BE2C (cell line): ENCODE data around the gene NVL.

Experiments
- DNase-seq: peaks from one replicate; pipeline ENCODE4 v3.0.0-alpha.2; 2020
- H3K27me3 ChIP-seq: fragments of 250-450 bp; sonication (Bioruptor Pico); 2 replicates; pipeline ENCODE4 v1.5.1; 2020; ENCODE audit warnings: mild to moderate bottlenecking
- H3K36me3 ChIP-seq: fragments of 250-450 bp; sonication (Bioruptor Pico); 2 replicates; pipeline ENCODE4 v1.5.1; 2020; ENCODE audit warnings: mild to moderate bottlenecking
- H3K4me1 ChIP-seq: fragments of 250-450 bp; sonication (Bioruptor Pico); 2 replicates; pipeline ENCODE4 v1.5.1; 2020
- H3K4me3 ChIP-seq: 2 replicates; pipeline ENCODE4 v1.5.1; 2011; ENCODE audit warnings: low read depth, low read length
- H3K9me3 ChIP-seq: fragments of 250-450 bp; sonication (Bioruptor Pico); 2 replicates; pipeline ENCODE4 v1.5.1; 2020
- TF ChIP-seq, protein P1 (sequence below): IDR thresholded peaks from 2 replicates; pipeline ENCODE4 v1.5.1; 2012; ENCODE audit warnings: mild to moderate bottlenecking, low read depth, low read length

Gene NVL

DNA sequence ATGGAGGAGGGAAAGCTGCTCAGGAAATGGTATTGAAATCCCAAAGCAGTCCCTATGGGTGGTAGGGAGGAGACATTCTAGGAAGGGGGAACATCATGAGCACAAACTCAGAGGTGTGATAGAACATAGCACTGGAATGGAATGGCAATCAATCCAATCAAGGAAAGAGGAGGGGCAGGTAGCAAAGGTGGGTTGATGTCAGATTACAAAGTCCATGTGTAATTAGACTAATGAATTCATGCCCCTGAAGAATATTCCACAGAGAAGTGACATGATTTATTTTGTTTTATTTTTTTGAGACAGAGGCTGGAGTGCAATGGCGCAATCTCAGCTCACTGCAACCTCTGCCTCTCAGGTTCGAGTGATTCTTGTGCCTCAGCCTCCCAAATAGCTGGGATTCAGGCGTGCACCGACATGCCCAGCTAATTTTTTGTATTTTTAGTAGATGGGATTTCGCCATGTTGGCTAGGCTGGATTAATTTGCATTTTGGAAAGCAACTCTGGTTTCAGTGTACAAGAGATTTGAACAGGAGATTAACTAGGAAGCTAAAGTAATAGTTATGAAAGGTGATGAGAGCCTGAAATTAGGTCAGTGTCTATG is 110.9 kb downstream of the NVL start:
- TF ChIP-seq, protein P1, sequence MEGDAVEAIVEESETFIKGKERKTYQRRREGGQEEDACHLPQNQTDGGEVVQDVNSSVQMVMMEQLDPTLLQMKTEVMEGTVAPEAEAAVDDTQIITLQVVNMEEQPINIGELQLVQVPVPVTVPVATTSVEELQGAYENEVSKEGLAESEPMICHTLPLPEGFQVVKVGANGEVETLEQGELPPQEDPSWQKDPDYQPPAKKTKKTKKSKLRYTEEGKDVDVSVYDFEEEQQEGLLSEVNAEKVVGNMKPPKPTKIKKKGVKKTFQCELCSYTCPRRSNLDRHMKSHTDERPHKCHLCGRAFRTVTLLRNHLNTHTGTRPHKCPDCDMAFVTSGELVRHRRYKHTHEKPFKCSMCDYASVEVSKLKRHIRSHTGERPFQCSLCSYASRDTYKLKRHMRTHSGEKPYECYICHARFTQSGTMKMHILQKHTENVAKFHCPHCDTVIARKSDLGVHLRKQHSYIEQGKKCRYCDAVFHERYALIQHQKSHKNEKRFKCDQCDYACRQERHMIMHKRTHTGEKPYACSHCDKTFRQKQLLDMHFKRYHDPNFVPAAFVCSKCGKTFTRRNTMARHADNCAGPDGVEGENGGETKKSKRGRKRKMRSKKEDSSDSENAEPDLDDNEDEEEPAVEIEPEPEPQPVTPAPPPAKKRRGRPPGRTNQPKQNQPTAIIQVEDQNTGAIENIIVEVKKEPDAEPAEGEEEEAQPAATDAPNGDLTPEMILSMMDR: no peak
- H3K4me1 ChIP-seq: no peaks in the 10 kb centered on the region
- no peaks in the 10 kb centered on the region for H3K9me3 ChIP-seq
- no peaks in the 10 kb centered on the region for H3K36me3 ChIP-seq
- DNase-seq: no peak
- no peaks in the 10 kb centered on the region for H3K27me3 ChIP-seq
- no peak overlapping the region for H3K4me3 ChIP-seq

DNA sequence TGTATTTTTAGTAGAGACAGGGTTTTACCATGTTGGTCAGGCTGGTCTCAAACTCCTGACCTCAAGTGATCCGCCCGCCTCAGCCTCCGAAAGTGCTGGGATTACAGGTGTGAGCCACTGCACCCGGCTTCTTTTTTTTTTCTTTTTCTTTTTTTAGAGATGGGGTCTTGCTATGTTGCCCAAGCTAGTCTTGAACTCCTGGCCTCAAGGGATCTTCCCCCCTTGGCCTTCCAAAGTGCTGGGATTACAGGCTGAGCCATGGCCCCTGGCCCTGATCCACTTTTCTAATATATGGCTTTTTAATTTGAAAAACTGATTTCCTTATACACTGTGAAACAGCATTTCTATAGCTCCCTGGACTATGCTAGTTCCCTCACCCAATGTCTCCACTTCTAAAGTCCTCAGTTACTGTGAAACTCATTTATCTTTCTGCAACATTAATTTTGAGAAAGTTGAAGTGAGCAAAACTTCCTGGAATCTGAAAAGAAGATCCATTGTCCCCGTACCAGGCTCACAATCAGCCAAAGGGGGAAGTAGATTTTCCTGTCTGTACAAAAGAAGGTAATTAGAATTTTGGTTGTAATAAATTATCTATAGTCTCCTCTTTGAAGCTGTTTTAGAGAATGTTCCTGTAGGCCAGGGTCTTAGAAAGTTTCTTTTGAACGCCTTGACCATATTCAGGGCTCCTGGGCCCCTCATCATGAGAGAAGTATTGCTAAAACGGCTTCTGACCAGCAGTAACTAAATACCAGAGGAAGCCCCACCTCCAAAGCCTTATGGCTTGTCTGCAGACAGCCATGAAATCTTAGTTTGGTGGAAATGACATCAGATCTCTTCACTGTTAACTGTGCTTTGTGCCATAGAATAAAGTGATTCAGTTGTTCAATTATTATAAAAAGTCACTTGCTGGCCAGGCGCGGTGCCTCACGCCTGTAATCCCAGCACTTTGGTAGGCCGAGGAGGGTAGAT is 112.0 kb downstream of the NVL start:
- TF ChIP-seq, protein P1: no peak
- H3K27me3 ChIP-seq: no peaks in the 10 kb centered on the region
- DNase-seq: no peak
- H3K9me3 ChIP-seq: no peaks in the 10 kb centered on the region
- no peaks in the 10 kb centered on the region for H3K36me3 ChIP-seq
- H3K4me1 ChIP-seq: no peaks in the 10 kb centered on the region; the same call in 1 of the 2 replicates
- no peak overlapping the region for H3K4me3 ChIP-seq

DNA sequence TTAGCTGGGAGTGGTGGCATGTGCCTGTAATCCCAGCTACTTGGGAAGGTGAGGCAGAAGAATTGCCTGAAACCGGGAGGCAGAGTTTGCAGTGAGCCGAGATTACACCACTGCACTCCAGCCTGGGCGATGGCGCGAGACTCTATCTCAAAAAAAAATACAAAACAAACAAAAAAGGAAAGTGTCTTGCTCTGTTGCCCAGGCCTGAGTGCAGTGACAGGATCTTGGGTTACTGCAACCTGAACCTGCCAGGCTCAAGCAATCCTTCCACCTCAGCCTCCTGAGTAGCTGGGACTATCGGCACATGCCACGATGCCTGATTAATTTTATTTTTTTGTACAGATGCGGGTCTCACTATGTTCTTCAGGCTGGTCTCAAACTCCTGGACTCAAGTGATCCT is 113.6 kb downstream of the NVL start:
- Histone ChIP-seq H3K4me3 (no peak overlapping the region), H3K4me1 (peaks cover 5% of the 10 kb centered on the region), H3K9me3 (no peaks in the 10 kb centered on the region), H3K36me3 (no peaks in the 10 kb centered on the region), H3K27me3 (no peaks in the 10 kb centered on the region)
- TF ChIP-seq, protein P1: no peak
- DNase-seq: no peak

DNA sequence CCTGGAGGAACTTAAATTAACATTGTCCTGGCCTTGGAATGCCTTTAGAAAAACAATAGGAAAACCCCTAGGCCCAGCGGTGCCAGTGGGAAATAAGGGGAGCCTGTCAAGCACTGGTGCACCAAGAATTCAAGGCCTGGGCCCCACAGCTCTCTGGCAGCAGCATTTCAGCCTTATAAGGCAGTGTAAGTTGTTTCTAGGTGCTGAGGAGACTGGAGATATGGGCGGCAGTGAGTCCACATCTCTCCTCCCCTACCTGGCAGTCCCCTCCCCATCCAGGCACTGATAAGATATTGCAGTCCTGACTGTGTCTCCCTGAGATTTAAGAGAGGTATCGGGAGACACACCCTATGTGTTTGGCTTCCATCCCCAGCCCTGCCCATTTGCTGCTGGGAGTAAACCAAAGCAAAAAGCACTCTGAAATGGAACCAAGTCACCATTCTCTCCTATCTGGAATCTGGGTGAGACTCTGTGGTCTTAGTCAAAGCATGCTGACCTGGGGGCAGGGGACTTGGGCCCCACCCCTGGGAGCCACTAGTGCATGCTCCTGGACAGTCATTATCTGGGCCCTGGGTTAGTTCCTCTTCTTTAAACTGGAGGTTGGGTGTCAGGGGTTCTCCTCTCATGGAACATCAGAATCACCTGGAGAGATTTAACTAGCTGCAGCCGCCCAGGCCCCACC is 116.4 kb downstream of the NVL start:
- Histone ChIP-seq H3K4me1 (peaks cover 13% of the 10 kb centered on the region), H3K4me3 (no peak overlapping the region), H3K27me3 (no peaks in the 10 kb centered on the region), H3K9me3 (no peaks in the 10 kb centered on the region), H3K36me3 (no peaks in the 10 kb centered on the region)
- no peak for DNase-seq
- TF ChIP-seq, protein P1: no peak

DNA sequence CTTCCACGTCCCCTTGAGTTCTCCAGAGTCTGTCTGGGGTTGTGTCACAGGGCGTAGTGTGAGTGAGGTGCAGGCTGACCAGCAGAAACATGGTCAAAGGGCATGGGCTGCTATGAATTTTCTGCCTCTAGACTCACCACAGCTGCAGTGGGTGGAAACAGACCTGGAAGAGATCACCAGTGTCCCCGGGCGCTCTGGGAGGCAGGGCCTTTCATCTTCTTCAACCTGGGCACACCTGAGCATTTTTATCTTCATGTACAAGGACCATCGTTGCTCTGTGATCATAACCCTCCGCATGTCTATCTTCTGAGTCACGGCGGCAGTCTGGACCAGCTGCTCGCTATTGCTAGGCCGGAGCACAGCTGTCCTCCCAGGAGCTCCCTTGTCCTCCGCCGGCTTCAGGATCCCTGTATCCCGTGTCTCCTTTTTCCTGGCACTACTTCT is 117.3 kb downstream of the NVL start:
- no peak for DNase-seq
- TF ChIP-seq, protein P1: no peak
- no peak overlapping the region for H3K4me3 ChIP-seq

More for the DNA sequence above, 117.3 kb downstream of the NVL start:
- no peaks in the 10 kb centered on the region for H3K27me3 ChIP-seq
- H3K36me3 ChIP-seq: no peaks in the 10 kb centered on the region
- H3K4me1 ChIP-seq: peaks cover 13% of the 10 kb centered on the region
- no peaks in the 10 kb centered on the region for H3K9me3 ChIP-seq
